CD14-positive monocyte (primary cell): ENCODE data around the gene PRRT4. TPM values are rescaled to one million over a fixed set of nuclear protein-coding genes. Genes with fewer than 3 reads are reported as not detected.

Source experiments
- DNase-seq, 3 donors: peaks; one replicate each; pipeline ENCODE4 v3.0.0-alpha.2; 2011 to 2022
- H2AFZ ChIP-seq: 2 replicates; pipeline ENCODE4 v1.6.0; 2012; ENCODE audit warnings: mild to moderate bottlenecking, low read depth, low read length, inconsistent platforms; ENCODE audit not compliant: insufficient read depth, poor library complexity, severe bottlenecking
- H3K27ac ChIP-seq, 2 donors: 1 replicate in 1 of 2; 2 replicates in 1 of 2; pipeline ENCODE4 v1.5.1; 2012 to 2013; ENCODE audit warnings: low read length in 2 of 2, control low read depth in 1 of 2, inconsistent platforms in 1 of 2, low read depth in 1 of 2, mild to moderate bottlenecking in 1 of 2
- H3K27me3 ChIP-seq, 2 donors: one replicate each; pipeline versions ENCODE4 v1.6.0 to v1.6.1; 2011 to 2013; ENCODE audit warnings: low read length in 2 of 2; ENCODE audit not compliant: control insufficient read depth in 2 of 2, insufficient read depth in 2 of 2
- H3K36me3 ChIP-seq, 2 donors: replicated peaks in 1 of 2; 1 replicate in 1 of 2; 2 replicates in 1 of 2; pipeline versions ENCODE4 v1.5.1 to v1.6.1; 2012 to 2013; ENCODE audit warnings: low read length in 2 of 2, control low read depth in 1 of 2, inconsistent platforms in 1 of 2, mild to moderate bottlenecking in 1 of 2; ENCODE audit not compliant: insufficient read depth in 2 of 2, control insufficient read depth in 1 of 2
- H3K4me1 ChIP-seq, 2 donors: 1 replicate in 1 of 2; 2 replicates in 1 of 2; pipeline versions ENCODE4 v1.5.1 to v1.6.1; 2012 to 2013; ENCODE audit warnings: low read length in 2 of 2, control low read depth in 1 of 2, inconsistent platforms in 1 of 2, mild to moderate bottlenecking in 1 of 2, moderate library complexity in 1 of 2; ENCODE audit not compliant: insufficient read depth in 2 of 2, control insufficient read depth in 1 of 2
- H3K4me2 ChIP-seq: replicated peaks from 2 replicates; pipeline ENCODE3; 2012; ENCODE audit warnings: low read length, moderate library complexity, mild to moderate bottlenecking; ENCODE audit not compliant: poor library complexity, severe bottlenecking; ENCODE audit errors: extremely low read depth
- H3K4me3 ChIP-seq, 3 experiments: fragments of 200-600 bp in 1 of 3; sonication (generic) in 1 of 3; replicated peaks in 1 of 3; 1 replicate in 2 of 3; 2 replicates in 1 of 3; pipeline ENCODE4 v1.5.1; 2011 to 2013; ENCODE audit warnings: low read length in 3 of 3, mild to moderate bottlenecking in 3 of 3, control low read depth in 2 of 3, low read depth in 2 of 3, inconsistent platforms in 1 of 3, moderate library complexity in 1 of 3
- H3K79me2 ChIP-seq: 2 replicates; pipeline ENCODE4 v1.6.0; 2012; ENCODE audit warnings: mild to moderate bottlenecking, control low read depth, inconsistent platforms, low read length, moderate library complexity; ENCODE audit not compliant: insufficient read depth
- H3K9ac ChIP-seq: 2 replicates; pipeline ENCODE4 v1.6.0; 2017; ENCODE audit warnings: low read length, mild to moderate bottlenecking; ENCODE audit not compliant: insufficient read depth, poor library complexity, severe bottlenecking
- H3K9me3 ChIP-seq, 2 donors: replicated peaks in 1 of 2; 1 replicate in 1 of 2; 2 replicates in 1 of 2; pipeline versions ENCODE4 v1.5.1 to v1.6.1; 2012 to 2013; ENCODE audit warnings: low read length in 2 of 2, control low read depth in 1 of 2; ENCODE audit not compliant: control insufficient read depth in 1 of 2, insufficient read depth in 1 of 2
- H4K20me1 ChIP-seq: 2 replicates; pipeline ENCODE4 v1.6.0; 2012; ENCODE audit warnings: mild to moderate bottlenecking, low read length, control low read depth, moderate library complexity; ENCODE audit not compliant: insufficient read depth
- H3K27ac Mint-ChIP-seq, 7 donors: one replicate each; pipeline ENCODE4 v1.8.0; 2020; ENCODE audit warnings: mild to moderate bottlenecking in 7 of 7, mixed read lengths in 7 of 7, moderate library complexity in 6 of 7, inconsistent platforms in 2 of 7
- H3K27me3 Mint-ChIP-seq, 3 donors: one replicate each; pipeline ENCODE4 v1.8.0; 2021 to 2022; ENCODE audit warnings: low read depth in 3 of 3, mild to moderate bottlenecking in 3 of 3, mixed read lengths in 3 of 3, moderate library complexity in 3 of 3, inconsistent platforms in 1 of 3
- H3K36me3 Mint-ChIP-seq, 2 donors: one replicate each; pipeline ENCODE4 v1.8.0; 2020; ENCODE audit warnings: mixed read lengths in 2 of 2, inconsistent platforms in 1 of 2, mild to moderate bottlenecking in 1 of 2
- H3K4me1 Mint-ChIP-seq: one replicate; pipeline ENCODE4 v1.8.0; 2020; ENCODE audit warnings: mild to moderate bottlenecking, mixed read lengths
- H3K4me3 Mint-ChIP-seq, 2 donors: one replicate each; pipeline ENCODE4 v1.8.0; 2020; ENCODE audit warnings: mild to moderate bottlenecking in 2 of 2, mixed read lengths in 2 of 2, moderate library complexity in 1 of 2
- H3K9me3 Mint-ChIP-seq, 7 donors: one replicate each; pipeline ENCODE4 v1.8.0; 2020 to 2022; ENCODE audit warnings: mixed read lengths in 7 of 7, mild to moderate bottlenecking in 6 of 7, moderate library complexity in 6 of 7, inconsistent platforms in 2 of 7
- CTCF ChIP-seq: fragments of 200-600 bp; IDR thresholded peaks from one replicate; pipeline ENCODE4 v1.8.0; 2022; ENCODE audit warnings: antibody characterized with exemption, mild to moderate bottlenecking
- WGBS: methylation state at CpG from one replicate; pipeline ENCODE4 v1.1.5; 2013; ENCODE audit warnings: missing lambda C conversion rate; ENCODE audit not compliant: insufficient coverage; 5-methylcytosine and 5-hydroxymethylcytosine counted together
- intact Hi-C, 2 donors: fragments of 100-400 bp; cut with micrococcal nuclease; formaldehyde crosslinking; loops; one replicate each; pipeline versions ENCODE4 v1.15.0 to v1.15.1; 2023
- polyA plus RNA-seq, 3 donors: library from polyadenylated mRNA; depleted of rRNA in 1 of 3; unstranded in 2 of 3; stranded (reverse) in 1 of 3; fragments of 300-500 nt in 2 of 3; fragments of >200 nt in 1 of 3; fragmentation: Illumina TruSeq in 2 of 3; gene quantifications; 1 replicate in 2 of 3; 2 replicates in 1 of 3; pipeline ENCODE4 v1.2.3, GENCODE V29; 2012 to 2021

Gene PRRT4
- polyA plus RNA-seq, 3 donors = 1.1 TPM; not detected in 2

- Histone ChIP-seq H4K20me1 (no peaks in the 10 kb centered on the region), H3K27me3 (peaks cover 13 to 17% of the 10 kb centered on the region in 2 donors), H3K27ac (no peak overlapping the region), H3K4me3 (no peak overlapping the region), H3K36me3 (no peaks in the 10 kb centered on the region), H3K9ac (no peak overlapping the region), H3K79me2 (no peaks in the 10 kb centered on the region), H3K4me2 (no peak overlapping the region), H2AFZ (no peak overlapping the region), H3K9me3 (no peaks in the 10 kb centered on the region), H3K4me1 (peaks cover 50 to 51% of the 10 kb centered on the region in 2 donors)
- Mint-ChIP-seq H3K36me3 (peaks cover 4 to 9% of the 10 kb centered on the region in 2 donors), H3K27ac (no peak overlapping the region), H3K9me3 (peaks cover 0 to 3% (median 1%) of the 10 kb centered on the region in 7 donors), H3K4me3 (no peak overlapping the region), H3K4me1 (peaks cover 47% of the 10 kb centered on the region), H3K27me3 (peaks cover 15 to 43% (median 26%) of the 10 kb centered on the region in 3 donors)
- no peak for DNase-seq
- no CpG with 5 or more reads among the region's 6 CpGs for WGBS
- intact Hi-C loops = no loop called here
- TF ChIP-seq CTCF = no peak
Observed at GRCh38 chr7:128357217-128357613, 4.3 kb downstream of the PRRT4 start.

GRCh38 chr7:128356546-128357216 is 4.8 kb downstream of the PRRT4 start:
- H3K27me3 Mint-ChIP-seq = peaks cover 15 to 39% (median 22%) of the 10 kb centered on the region in 3 donors
- Histone ChIP-seq H3K27ac (no peak overlapping the region), H4K20me1 (no peaks in the 10 kb centered on the region), H3K9me3 (no peaks in the 10 kb centered on the region), H2AFZ (no peak overlapping the region), H3K79me2 (no peaks in the 10 kb centered on the region), H3K4me1 (peaks cover 46 to 51% of the 10 kb centered on the region in 2 donors), H3K4me3 (no peak overlapping the region), H3K27me3 (peaks cover 13 to 14% of the 10 kb centered on the region in 2 donors), H3K4me2 (no peak overlapping the region), H3K9ac (no peak overlapping the region), H3K36me3 (no peaks in the 10 kb centered on the region)
- no peak overlapping the region for H3K27ac Mint-ChIP-seq
- whole genome bisulfite sequencing = 100% methylated on average over 1 of the region's 2 CpGs
- TF ChIP-seq CTCF = no peak
- H3K4me1 Mint-ChIP-seq = peaks cover 41% of the 10 kb centered on the region
- intact Hi-C loops = no loop called here
- DNase-seq = no peak
- peaks cover 4 to 9% of the 10 kb centered on the region in 2 donors for H3K36me3 Mint-ChIP-seq
- H3K9me3 Mint-ChIP-seq = peaks cover 0 to 3% (median 0%) of the 10 kb centered on the region in 7 donors
- no peak overlapping the region for H3K4me3 Mint-ChIP-seq
